NCI-H446 treated with DMSO at 0.1 percent for 48 hours (cell line): Measurements from ENCODE around the gene SLC28A1.
"Not testable (repeated sequence)": the region's sequence is repeated elsewhere in the genome, so short reads cannot be mapped to it uniquely, and the experiment has no call there.

Source experiments
- DNase-seq: peaks from one replicate; lab custom pipeline; 2025; lab: John Stamatoyannopoulos, UW

Gene SLC28A1

DNA sequence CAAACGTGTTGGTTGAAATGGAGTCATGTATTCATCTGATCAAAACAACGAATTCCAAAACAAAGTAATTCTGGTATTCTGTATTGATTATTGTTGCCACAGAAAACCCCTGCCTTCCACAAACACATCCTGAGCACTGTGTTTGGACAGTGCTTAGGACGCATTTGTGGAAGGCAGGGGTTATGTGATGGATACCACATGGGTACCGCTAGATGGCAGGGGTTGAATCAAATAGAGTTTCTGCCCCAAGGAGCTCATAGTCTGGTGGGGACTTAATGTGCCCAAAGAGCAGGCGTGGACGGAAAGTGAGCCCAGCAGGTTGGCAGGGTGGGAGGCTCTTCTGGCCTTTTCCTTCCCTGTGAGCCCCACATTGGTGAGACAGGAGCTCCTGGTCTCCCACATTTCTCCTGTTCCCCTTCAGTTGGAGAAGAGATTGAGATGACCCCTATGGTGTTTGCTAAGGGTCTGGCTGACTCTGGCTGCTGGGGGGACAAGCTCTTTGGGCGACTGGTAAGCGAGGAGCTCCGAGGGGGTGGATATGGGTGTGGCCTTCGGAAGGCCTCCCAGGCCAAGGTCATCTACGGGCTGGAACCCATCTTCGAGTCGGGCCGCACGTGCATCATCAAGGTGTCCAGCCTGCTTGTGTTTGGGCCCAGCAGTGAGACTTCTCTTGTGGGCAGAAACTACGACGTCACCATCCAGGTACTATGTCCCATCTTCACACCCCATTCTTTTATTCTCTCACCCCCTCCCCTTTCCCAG, 22.1 kb upstream of the SLC28A1 start:
- DNase-seq: no peak

DNA sequence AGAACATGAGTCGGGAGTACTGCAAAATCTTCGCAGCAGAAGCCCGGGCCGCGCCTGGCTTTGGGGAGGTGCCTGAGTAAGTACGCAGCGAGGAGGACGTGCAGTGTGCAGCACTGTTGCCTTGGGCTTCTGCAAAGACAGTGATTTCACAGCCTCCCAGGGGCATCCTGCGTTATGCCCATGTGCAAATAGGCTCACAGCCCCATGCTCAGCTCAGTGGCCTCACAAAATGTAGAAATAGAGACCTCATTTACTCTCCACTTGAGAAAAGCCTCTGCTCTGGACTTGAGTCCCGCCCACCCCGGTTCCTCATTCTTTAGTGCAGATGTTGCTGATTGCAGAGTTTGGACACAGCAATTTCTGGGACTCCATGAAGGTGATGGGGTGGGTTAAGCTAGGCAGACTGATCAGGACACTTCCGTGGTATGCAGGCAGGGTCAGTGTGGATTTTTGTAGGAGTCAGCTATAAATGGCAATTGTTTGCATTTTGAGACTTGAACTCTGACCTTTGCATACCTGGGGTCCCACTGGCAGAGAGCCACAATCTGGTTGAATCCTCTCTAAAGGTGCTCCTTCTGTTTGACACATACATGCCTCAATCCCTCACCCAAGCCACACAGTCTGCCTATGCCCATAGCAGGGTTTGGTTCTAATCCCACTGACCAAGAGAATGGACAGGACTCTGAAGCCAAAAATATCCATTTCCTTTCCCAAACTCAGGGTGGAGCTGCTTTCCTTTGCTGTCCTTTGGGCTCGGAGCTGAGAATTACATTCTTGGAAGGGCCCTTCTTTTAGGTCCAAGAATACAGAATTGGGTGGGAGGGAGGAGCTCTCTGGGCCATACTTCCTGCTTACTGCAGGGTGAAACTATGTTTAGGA, 20.7 kb upstream of the SLC28A1 start:
- no peak for DNase-seq

DNA sequence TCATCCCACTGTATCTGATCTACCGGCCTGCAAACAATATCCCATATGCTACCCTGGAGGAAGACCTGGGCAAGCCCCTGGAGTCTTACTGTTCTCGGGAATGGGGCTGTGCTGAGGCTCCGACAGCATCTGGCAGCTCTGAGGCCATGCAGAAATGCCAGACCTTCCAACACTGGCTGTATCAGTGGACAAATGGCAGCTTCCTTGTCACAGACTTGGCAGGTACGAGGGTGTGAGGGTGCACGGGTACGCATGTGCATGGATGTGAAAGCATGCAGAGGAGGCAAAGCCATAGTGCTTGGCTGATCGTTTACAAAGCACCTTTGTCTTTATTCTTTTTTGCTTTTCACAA, 20.0 kb upstream of the SLC28A1 start:
- no peak for DNase-seq

DNA sequence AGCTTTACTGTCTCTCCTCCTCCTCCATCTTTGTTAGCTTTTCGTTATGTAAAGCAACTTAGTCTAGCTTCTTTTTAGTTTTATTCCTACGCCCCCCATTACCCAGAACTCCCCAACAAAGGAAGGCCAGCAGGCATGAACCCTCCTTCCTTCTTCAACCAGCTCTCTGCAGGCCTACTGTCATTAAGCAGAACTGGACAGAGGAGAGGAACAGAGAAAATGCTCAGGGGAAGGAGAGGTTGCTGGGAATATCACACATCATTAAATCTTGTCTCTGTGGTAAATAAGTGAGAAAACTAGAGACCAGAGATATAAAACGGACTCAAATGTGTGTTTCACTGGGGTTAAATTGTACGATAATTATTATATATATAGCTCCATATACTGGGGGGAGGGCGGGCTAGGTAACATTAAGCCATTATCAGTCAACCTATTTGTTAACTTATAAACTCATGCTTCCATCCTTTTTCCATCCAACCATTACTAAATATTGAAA, 19.3 kb upstream of the SLC28A1 start:
- DNase-seq: no peak

DNA sequence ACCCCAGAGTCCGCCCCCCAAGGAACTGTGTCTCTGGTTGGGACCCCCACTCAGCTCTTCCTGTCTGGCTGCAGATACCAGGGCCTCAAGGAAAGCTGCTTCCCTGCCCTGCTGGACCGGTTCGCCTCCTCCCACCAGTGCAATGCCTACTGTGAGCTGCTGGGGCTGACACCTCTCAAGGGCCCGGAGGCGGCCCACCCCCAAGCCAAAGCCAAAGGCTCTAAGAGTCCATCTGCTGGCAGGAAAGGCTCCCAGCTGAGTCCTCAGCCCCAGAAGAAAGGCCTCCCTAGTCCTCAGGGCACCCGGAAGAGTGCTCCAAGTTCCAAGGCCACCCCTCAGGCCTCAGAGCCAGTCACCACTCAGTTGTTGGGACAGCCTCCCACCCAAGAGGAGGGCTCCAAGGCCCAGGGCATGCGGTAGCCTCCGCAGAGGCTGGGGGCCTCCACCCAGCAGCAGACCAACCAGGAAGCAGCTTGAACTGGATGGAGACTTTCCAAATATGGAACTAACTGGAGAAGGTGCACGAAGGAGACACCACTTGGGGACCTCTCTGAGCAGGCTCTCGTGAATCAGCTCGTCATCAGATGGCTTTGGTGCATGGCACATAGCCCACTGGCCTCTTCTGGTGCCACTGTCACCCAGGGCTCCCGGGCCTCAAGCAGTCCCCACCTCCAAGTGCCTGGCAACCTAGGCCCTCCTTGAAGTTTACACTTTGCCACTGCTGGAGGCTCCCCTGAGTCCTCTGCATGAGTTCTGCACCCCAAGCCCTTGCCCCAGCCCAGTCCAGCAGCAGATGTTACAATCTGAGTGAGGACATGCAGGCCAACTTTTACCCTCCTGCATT, 16.2 kb upstream of the SLC28A1 start:
- DNase-seq: no peak

DNA sequence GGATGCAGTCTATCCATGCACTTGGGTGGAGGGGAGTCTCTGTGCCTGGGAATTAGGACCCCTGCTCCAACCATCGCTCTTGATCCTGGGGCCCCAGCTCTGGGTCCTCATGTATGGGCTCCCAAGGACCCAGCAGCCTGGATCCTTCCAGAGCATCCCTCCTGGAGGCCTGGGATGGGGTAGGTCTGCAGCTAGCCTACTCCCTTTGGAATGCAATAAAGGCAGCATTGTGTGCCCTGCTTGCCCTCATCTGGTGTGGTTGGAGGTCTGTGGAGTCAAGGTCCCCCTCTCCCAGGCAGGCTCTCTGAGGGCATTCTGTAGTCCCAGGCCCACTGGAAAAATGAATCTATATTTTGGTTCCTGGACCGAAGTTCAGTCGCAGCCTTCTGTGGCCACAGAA, 15.0 kb upstream of the SLC28A1 start:
- no peak for DNase-seq

DNA sequence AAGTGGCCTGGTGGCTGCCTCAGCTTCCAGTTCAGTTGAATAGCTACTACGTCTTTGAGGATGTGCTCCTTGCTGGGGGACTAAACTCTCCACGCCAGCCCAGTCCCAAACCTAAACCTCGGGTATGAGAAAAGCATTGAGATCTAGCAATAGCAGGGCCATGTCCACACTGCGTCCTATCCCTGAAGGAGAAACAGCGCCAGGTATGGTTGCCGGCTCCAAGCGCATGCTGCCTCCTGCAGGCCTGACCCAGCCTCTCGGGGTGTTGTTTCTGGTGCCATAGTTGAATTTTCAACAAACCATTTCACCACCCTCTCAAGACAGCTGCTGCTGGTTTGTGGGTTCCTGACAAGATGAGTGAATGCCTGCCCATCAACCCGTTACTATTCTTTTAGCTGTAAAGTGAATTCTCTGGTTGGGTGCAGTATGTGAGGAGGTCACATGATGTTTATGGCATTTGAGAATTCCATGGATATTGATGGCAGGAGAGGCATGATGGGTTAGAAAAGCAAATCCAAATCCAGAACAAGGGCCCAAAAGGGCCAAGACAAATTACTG, 13.0 kb upstream of the SLC28A1 start:
- no peak for DNase-seq

DNA sequence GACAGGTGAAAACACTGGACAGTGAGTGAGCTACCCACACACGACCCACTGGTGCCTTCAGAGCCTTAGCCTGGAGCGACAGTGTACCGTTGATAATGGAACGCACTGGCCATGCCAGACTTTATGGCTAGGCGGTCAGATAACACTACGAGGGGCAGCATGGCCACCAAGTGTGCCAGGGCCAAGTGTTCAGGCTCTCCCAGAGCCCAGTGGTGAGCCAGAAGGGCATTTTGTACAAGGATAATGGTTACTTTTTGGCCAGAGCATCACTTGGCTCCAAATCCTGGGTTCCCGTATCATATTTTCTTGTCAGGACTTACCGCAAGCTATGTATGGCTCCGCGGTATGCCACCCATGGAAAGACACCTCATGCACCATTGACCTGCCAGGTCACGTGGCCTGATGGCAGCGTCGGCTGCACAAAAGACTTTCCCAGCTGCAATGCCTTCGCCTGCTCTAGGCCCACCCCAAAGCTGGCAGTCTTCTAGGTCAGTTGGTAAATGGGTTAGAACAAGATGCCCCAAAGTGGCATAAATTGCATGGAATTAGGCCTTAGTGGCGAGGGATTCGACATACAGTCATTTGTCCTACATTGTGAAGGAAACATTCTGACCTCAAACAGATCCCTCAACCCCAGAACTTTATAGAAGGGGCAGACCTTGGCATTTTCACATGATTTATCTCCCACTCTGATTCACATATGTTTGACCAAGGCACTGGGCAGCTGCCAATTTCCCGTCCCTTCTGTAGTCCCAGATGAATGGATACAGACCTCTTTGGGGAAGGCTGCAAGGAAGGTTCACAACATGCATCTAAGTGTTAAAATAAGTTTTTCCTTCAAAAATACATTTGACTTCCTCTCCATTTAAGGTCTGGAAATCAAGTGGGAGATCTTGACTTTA, 12.2 kb upstream of the SLC28A1 start:
- no peak for DNase-seq

DNA sequence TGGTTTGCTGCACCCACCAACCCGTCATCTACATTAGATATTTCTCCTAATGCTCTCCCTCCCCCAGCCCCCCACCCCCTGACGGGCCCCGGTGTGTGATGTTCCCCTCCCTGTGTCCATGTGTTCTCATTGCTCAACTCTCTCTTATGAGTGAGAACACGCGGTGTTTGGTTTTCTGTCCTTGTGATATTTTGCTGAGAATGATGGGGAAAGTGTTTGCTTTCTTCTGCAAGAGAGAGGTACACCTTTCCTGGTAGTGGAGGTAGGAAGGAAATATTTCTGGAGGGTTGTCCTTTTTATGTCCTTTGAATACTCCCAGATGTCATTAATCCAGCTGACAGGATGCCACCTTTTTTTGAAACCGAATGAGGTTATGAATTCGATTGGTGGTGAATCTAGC, 10.5 kb upstream of the SLC28A1 start:
- DNase-seq: no peak

DNA sequence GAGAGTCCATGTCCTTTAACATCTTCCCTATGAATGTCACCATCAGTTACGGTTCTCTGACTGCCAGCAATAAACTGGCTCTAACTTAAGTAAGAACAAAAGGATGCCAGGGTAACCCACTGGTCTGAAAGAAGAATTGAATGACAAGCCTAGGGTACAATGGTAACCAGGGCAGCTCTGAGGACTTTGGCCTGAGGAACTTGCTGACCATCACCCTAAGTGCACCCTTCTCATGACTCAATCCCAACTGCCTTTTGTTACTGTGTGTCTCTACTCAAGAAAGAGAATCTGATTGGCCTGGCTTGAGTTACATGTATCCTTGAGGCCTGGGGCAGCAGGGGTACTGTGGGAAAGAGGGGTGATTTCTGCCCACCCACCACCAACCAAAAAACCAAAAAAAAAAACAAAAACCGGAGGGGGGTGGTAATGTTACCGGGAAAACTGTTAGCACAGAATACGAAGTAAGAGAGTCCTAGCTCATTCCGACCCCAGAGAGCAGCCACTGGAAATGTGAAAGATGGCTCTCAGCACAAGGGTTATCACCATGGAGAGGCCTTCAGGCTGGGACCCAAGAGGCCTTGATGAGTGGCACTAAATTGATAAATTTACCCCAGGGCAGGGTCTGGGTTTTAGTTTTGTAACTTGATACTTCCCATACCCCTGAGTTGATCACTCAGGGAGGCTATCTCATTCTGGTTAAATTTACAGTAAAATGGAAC, 9.3 kb upstream of the SLC28A1 start:
- no peak for DNase-seq

DNA sequence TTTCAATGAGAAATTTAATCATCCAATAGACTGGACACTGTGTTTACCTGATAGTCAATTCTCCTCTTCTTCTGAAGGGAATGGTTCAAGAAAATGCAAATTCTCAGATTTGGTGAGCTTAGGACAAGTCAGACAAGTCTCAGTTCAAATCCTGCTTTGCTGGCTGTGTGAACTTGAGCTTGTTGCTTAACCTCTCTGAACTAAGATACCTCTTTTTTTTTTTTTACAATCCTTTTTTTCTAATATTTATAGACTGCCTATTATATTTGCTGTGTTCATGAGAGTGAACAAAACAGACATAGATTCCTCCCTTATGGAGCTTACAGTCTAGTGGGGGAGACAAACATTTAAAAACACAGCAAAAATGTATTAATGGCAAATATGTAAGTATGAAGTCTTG, 8.2 kb upstream of the SLC28A1 start:
- DNase-seq: no peak

DNA sequence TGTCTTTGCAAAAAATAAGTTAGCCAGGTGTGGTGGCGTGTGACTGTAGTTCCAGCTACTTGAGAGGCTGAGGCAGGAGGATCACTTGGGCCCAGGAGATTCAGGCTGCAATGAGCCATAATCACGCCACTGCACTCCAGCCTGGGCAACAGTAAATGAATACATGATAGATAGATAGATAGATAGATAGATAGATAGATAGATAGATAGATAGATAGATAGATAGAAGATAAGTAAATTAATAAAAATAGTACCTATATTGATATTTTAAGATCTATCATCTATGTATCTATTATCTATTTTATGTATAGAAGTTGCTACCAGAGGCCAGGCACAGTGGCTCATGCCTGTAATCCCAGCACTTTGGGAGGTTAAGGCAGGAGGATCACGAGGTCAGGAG, 6.8 kb upstream of the SLC28A1 start:
- DNase-seq: not testable (repeated sequence)

DNA sequence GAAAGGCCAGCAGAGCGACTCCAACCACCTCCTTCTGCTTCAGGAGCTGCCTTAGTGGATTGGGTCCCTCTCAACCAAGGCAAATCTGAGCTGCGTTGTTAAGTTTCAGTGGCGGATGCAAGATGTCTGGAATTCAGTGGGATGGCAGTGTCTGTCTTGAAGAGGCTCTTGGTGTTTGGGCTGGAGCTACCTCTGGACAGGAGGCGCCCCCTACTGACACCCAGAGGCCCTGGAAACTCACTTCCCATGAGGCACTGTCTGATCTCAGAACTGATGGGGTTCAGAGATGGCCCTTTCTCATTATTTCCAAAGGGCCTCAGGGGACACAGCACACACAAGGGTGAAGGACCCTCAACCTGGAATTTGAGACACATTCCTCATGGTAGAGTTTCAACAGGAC, 6.0 kb upstream of the SLC28A1 start:
- no peak for DNase-seq

DNA sequence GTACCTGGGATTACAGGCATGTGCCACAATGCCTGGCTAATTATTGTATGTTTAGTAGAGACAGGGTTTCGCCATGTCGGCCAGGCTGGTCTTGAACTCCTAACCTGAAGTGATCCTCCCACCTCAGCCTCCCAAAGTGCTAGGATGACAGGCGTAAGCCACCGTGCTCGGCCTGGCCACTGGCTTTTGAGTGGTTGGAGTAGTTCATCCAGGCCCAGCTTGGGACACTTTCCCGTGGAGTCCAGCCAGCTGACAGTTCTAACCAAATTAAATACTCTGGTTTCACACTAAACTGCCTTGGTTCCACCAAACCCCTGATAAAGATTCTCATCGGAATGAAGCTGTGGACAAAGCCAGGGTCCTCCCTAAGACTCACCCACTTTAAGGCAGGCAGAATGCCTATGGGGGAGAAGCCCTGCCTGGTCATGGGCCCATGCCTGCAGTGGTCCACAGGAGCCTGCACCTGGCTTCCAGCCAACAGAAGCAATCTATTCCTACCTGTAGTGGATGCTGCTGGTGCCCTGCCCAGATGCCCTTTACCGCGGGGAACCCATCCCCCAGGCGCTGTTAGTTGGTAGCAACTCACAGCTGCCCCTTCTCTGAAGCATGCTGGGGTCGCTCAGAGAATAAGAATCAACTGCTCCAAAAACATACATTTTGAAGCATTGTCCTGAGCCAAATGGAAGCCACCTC, 5.2 kb upstream of the SLC28A1 start:
- DNase-seq: no peak

DNA sequence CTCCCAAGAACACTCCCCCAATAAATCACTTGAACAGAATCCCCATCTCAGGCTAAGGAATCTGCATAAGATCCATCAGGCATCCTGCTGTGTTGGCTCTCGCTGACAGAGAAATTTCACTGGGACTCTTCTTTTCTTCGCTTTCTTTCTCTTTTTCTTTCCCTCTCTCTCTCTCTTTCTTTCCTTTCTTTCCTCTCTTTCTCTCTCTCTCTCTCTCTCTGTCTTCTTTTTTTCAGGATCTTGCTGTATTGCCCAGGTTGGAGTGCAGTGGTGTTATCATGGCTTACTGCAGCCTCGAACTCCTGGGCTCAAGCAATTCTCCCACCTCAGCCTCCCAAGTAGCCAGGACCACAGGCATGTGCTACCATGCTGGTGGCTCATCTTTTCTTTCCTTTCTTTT, 4.5 kb upstream of the SLC28A1 start:
- no peak for DNase-seq

DNA sequence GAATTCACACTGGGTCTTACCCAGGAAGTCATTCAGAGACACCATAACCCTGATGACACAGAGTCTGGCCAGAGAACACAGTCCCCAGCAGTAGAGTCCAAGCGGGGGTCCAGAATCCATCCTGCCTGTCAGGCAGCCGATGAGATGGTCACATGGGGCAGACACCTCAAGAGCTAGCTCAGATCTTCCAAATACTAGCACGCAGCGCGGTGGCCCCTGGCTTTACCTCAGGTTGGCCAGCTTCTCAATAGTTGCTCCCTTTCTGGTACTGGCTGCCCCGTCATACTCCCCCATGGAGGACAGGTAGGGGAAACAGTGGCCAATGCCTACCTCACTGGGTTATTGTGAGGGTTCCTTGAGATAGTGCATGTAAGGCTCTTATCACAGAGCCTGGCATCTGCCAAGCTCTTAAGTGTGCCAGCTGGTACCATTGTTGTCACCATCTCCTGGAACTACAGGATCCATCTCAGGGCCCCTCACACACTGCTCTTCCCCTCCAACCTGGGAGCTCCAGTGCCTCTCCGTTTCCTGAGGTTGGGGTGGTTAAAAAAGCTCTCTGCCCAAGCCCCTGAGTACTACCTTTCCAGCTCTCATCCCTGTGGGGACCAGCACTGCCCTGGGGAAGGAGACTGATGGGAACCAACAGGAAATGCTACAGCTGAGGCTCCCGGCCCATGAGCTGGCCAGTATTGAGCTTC, 3.5 kb upstream of the SLC28A1 start:
- no peak for DNase-seq

DNA sequence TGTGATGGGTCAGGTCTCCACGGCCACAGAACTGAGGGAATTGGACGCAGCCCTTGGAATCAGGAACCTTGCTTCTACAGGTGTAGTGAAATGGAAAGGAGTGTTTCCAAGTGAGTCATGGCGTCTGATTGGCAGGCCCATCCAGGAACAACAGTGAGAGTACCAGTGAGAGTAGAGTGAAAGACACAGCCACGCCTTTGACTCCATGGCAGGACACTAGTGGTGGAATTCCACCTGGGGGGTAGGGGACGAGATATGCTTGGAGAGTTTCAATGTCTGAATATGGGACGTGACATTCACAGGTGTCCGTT, 3.0 kb upstream of the SLC28A1 start:
- DNase-seq: no peak

DNA sequence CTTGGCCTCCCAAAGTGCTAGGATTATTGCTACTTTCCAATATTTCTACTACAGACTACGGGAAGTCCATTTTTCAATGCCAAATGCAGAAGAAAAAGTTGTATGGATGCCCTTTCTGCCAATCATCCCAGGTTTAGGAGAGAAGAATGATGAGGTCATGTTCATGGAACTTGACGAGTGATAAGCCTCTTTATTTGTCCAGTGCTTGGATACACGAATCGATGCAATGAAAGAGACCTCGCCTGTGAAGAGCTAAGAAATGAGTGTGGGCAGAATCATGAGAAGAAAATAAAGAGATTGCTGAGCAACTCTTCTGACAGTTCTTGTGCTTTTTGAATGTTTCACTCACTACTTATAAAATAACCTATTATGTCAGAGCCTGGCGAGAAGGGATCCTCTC, 996 bp upstream of the SLC28A1 start:
- DNase-seq: no peak

DNA sequence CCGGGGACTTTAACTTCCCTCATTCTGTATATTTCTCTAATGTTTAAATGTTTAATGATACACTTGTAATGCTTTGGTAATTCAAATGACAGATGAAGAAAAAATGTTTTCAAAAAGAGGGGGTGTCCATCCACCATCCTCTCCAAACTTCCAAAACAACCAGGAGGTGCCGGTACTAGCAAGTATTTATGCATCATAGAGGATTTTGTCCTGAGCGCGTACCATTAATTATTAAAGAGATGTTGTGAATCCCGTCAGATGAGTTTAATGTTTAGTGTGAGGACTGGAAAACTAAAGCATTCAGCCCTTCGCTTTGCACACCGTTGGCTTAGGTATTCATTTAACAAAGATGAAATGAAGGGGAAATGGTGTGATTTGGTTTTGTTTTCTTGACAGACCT, 1.3 kb downstream of the SLC28A1 start:
- no peak for DNase-seq
